Activated T-cell treated with anti-CD3 and anti-CD28 coated beads, Interleukin-2, amount 50 U/mL, for 24 hours (primary cell): ENCODE results near the gene PRR5L.

Experiments used
- DNase-seq: peaks from one replicate; pipeline ENCODE4 v3.0.0-alpha.2; 2020
- H3K27ac Mint-ChIP-seq: 2 replicates; pipeline ENCODE4 v1.8.0; 2020; ENCODE audit warnings: mild to moderate bottlenecking, mixed read lengths
- H3K27me3 Mint-ChIP-seq: 2 replicates; pipeline ENCODE4 v1.8.0; 2020; ENCODE audit warnings: mixed read lengths
- H3K36me3 Mint-ChIP-seq: 2 replicates; pipeline ENCODE4 v1.8.0; 2020; ENCODE audit warnings: low read depth, mixed read lengths
- H3K4me1 Mint-ChIP-seq: 2 replicates; pipeline ENCODE4 v1.8.0; 2020; ENCODE audit warnings: low read depth, mixed read lengths
- H3K4me3 Mint-ChIP-seq: 2 replicates; pipeline ENCODE4 v1.8.0; 2020; ENCODE audit warnings: mild to moderate bottlenecking, moderate library complexity, mixed read lengths
- H3K9me3 Mint-ChIP-seq: 2 replicates; pipeline ENCODE4 v1.8.0; 2020; ENCODE audit warnings: mixed read lengths

PRR5L gene

GRCh38 chr11:36399236-36399635 is 103.1 kb downstream of the PRR5L start:
- H3K4me1 Mint-ChIP-seq = peaks cover 29% of the 10 kb centered on the region
- no peaks in the 10 kb centered on the region for H3K27me3 Mint-ChIP-seq
- no peak for DNase-seq
- no peak overlapping the region for H3K27ac Mint-ChIP-seq
- no peak overlapping the region for H3K4me3 Mint-ChIP-seq
- peaks cover 35% of the 10 kb centered on the region for H3K36me3 Mint-ChIP-seq
- no peaks in the 10 kb centered on the region for H3K9me3 Mint-ChIP-seq

- no peak for DNase-seq
- no peaks in the 10 kb centered on the region for H3K9me3 Mint-ChIP-seq
- H3K4me3 Mint-ChIP-seq = no peak overlapping the region
- H3K27ac Mint-ChIP-seq = no peak overlapping the region
- peaks cover 24% of the 10 kb centered on the region for H3K4me1 Mint-ChIP-seq
- H3K36me3 Mint-ChIP-seq = peaks cover 35% of the 10 kb centered on the region
- H3K27me3 Mint-ChIP-seq = no peaks in the 10 kb centered on the region
Measured at GRCh38 chr11:36399745-36400144, 103.7 kb downstream of the PRR5L start.

- no peaks in the 10 kb centered on the region for H3K27me3 Mint-ChIP-seq
- no peak overlapping the region for H3K27ac Mint-ChIP-seq
- H3K9me3 Mint-ChIP-seq = no peaks in the 10 kb centered on the region
- H3K36me3 Mint-ChIP-seq = peaks cover 38% of the 10 kb centered on the region
- H3K4me3 Mint-ChIP-seq = peak overlapping the region; percentile 34
- peaks cover 19% of the 10 kb centered on the region for H3K4me1 Mint-ChIP-seq
- DNase-seq = no peak
Measured at GRCh38 chr11:36400766-36401455, 104.8 kb downstream of the PRR5L start.

- no peak for DNase-seq
- Mint-ChIP-seq H3K4me3 (no peak overlapping the region), H3K9me3 (no peaks in the 10 kb centered on the region), H3K36me3 (peaks cover 50% of the 10 kb centered on the region), H3K27me3 (no peaks in the 10 kb centered on the region), H3K4me1 (peaks cover 24% of the 10 kb centered on the region), H3K27ac (no peak overlapping the region)
Measured at GRCh38 chr11:36402568-36403170, 106.6 kb downstream of the PRR5L start.

- Mint-ChIP-seq H3K27me3 (no peaks in the 10 kb centered on the region), H3K4me3 (no peak overlapping the region), H3K36me3 (peaks cover 47% of the 10 kb centered on the region), H3K4me1 (peaks cover 34% of the 10 kb centered on the region), H3K9me3 (no peaks in the 10 kb centered on the region), H3K27ac (no peak overlapping the region)
- no peak for DNase-seq
Measured at GRCh38 chr11:36403661-36404060, 107.6 kb downstream of the PRR5L start.

- Mint-ChIP-seq H3K4me3 (no peak overlapping the region), H3K9me3 (no peaks in the 10 kb centered on the region), H3K27me3 (no peaks in the 10 kb centered on the region), H3K27ac (no peak overlapping the region), H3K36me3 (peaks cover 44% of the 10 kb centered on the region), H3K4me1 (peaks cover 43% of the 10 kb centered on the region)
- DNase-seq = no peak
Measured at GRCh38 chr11:36404831-36405230, 108.7 kb downstream of the PRR5L start.

GRCh38 chr11:36405585-36406367 is 109.7 kb downstream of the PRR5L start:
- H3K4me3 Mint-ChIP-seq = no peak overlapping the region
- H3K27ac Mint-ChIP-seq = no peak overlapping the region
- H3K4me1 Mint-ChIP-seq = peaks cover 43% of the 10 kb centered on the region
- no peak for DNase-seq
- H3K36me3 Mint-ChIP-seq = peaks cover 40% of the 10 kb centered on the region
- no peaks in the 10 kb centered on the region for H3K9me3 Mint-ChIP-seq
- H3K27me3 Mint-ChIP-seq = no peaks in the 10 kb centered on the region

GRCh38 chr11:36407356-36407755 is 111.3 kb downstream of the PRR5L start:
- Mint-ChIP-seq H3K36me3 (peaks cover 29% of the 10 kb centered on the region), H3K4me1 (peaks cover 50% of the 10 kb centered on the region), H3K9me3 (no peaks in the 10 kb centered on the region), H3K27me3 (no peaks in the 10 kb centered on the region), H3K4me3 (no peak overlapping the region), H3K27ac (peak overlapping the region; percentile 96)
- DNase-seq = no peak

- DNase-seq = no peak
- Mint-ChIP-seq H3K4me1 (peaks cover 54% of the 10 kb centered on the region), H3K36me3 (peaks cover 29% of the 10 kb centered on the region), H3K4me3 (peak overlapping the region; percentile 57), H3K9me3 (no peaks in the 10 kb centered on the region), H3K27me3 (no peaks in the 10 kb centered on the region), H3K27ac (peak overlapping the region; percentile 96)
Measured at GRCh38 chr11:36408498-36409136, 112.5 kb downstream of the PRR5L start.

- Mint-ChIP-seq H3K4me1 (peaks cover 54% of the 10 kb centered on the region), H3K27ac (peak overlapping the region; percentile 96), H3K36me3 (peaks cover 27% of the 10 kb centered on the region), H3K4me3 (peak overlapping the region; percentile 57), H3K9me3 (no peaks in the 10 kb centered on the region), H3K27me3 (no peaks in the 10 kb centered on the region)
- peak; percentile 40 for DNase-seq
Measured at GRCh38 chr11:36409152-36409816, 113.2 kb downstream of the PRR5L start.

GRCh38 chr11:36411202-36411640 is 115.1 kb downstream of the PRR5L start:
- Mint-ChIP-seq H3K27ac (peak overlapping the region; percentile 72), H3K9me3 (no peaks in the 10 kb centered on the region), H3K4me3 (no peak overlapping the region), H3K4me1 (peaks cover 53% of the 10 kb centered on the region), H3K27me3 (no peaks in the 10 kb centered on the region), H3K36me3 (peaks cover 24% of the 10 kb centered on the region)
- DNase-seq = no peak

GRCh38 chr11:36412781-36413383 is 116.8 kb downstream of the PRR5L start:
- Mint-ChIP-seq H3K4me3 (no peak overlapping the region), H3K9me3 (no peaks in the 10 kb centered on the region), H3K27ac (no peak overlapping the region), H3K4me1 (peaks cover 57% of the 10 kb centered on the region), H3K27me3 (no peaks in the 10 kb centered on the region), H3K36me3 (peaks cover 11% of the 10 kb centered on the region)
- DNase-seq = no peak

- Mint-ChIP-seq H3K27me3 (peaks cover 3% of the 10 kb centered on the region), H3K4me3 (no peak overlapping the region), H3K4me1 (peaks cover 41% of the 10 kb centered on the region), H3K27ac (peak overlapping the region; percentile 18), H3K9me3 (no peaks in the 10 kb centered on the region), H3K36me3 (peaks cover 16% of the 10 kb centered on the region)
- DNase-seq = no peak
Measured at GRCh38 chr11:36417154-36417553, 121.1 kb downstream of the PRR5L start.
